Left renal pelvis (tissue), 4 donors: ENCODE data around the gene YY1. TPM values are rescaled to one million over a fixed set of nuclear protein-coding genes. Genes with fewer than 3 reads are reported as not detected.
"Not testable (repeated sequence)": the region's sequence is repeated elsewhere in the genome, so short reads cannot be mapped to it uniquely, and the experiment has no call there.

Experiments
- DNase-seq, 4 donors: peaks; one replicate each; pipeline ENCODE4 v3.0.0-alpha.2; 2013; ENCODE audit warnings: low read depth in 4 of 4, low spot score in 3 of 4
- polyA plus RNA-seq, 4 donors: library from polyadenylated mRNA; unstranded; fragments of 120-200 nt; gene quantifications; one replicate each; pipeline ENCODE4 v1.2.1, GENCODE V29; 2013; ENCODE audit not compliant: insufficient read length in 4 of 4

Gene YY1
- polyA plus RNA-seq: 100 to 1,000 TPM; 121 to 159 (median 144) TPM

GRCh38 chr14:100238419-100239210, at the start of gene YY1:
Gene YY1 (plus strand): TSS chr14:100239144. CDS start chr14:100239245, 101 bp downstream.
- DNase-seq: peak; percentile 88 to 95 (median 92)

GRCh38 chr14:100190126-100190525, 48.8 kb upstream of the YY1 start:
- DNase-seq: no peak

GRCh38 chr14:100191584-100192249, 47.2 kb upstream of the YY1 start:
- no peak for DNase-seq

- DNase-seq: no peak
These were observed 46.7 kb upstream of the YY1 start for GRCh38 chr14:100192250-100192671.

GRCh38 chr14:100192672-100193416, 46.1 kb upstream of the YY1 start:
- peak; percentile 95 to 97 (median 97) for DNase-seq

- DNase-seq: no peak
These were observed 45.3 kb upstream of the YY1 start for GRCh38 chr14:100193417-100194357.

- no peak for DNase-seq
These were observed 39.6 kb upstream of the YY1 start for GRCh38 chr14:100199240-100199860.

GRCh38 chr14:100200311-100200710, 38.6 kb upstream of the YY1 start:
- DNase-seq: no peak

- DNase-seq: no peak
These were observed 37.2 kb upstream of the YY1 start for GRCh38 chr14:100201701-100202100.

GRCh38 chr14:100202712-100203111, 36.2 kb upstream of the YY1 start:
- no peak for DNase-seq

- no peak for DNase-seq
These were observed 35.8 kb upstream of the YY1 start for GRCh38 chr14:100203146-100203545.

GRCh38 chr14:100203962-100204834, 34.7 kb upstream of the YY1 start:
- no peak for DNase-seq

GRCh38 chr14:100204835-100205167, 34.1 kb upstream of the YY1 start:
- DNase-seq: not testable (repeated sequence)

GRCh38 chr14:100207588-100207987, 31.4 kb upstream of the YY1 start:
- not testable (repeated sequence) for DNase-seq

- DNase-seq: not testable (repeated sequence)
These were observed 30.8 kb upstream of the YY1 start for GRCh38 chr14:100208136-100208535.

GRCh38 chr14:100211366-100211765, 27.6 kb upstream of the YY1 start:
- DNase-seq: no peak

GRCh38 chr14:100211893-100212292, 27.1 kb upstream of the YY1 start:
- DNase-seq: no peak

GRCh38 chr14:100212476-100213333, 26.2 kb upstream of the YY1 start:
- DNase-seq: no peak
